Prostate gland (tissue), 2 donors: ENCODE measurements around the gene EIF5A2.

Experiments used
- POLR2A ChIP-seq: fragments of 450-650 bp; IDR thresholded peaks from one replicate; pipeline ENCODE4 v1.6.1; 2016; ENCODE audit warnings: antibody characterized with exemption, mild to moderate bottlenecking
- POLR2AphosphoS5 ChIP-seq: sonication (generic); formaldehyde crosslinking; IDR thresholded peaks from one replicate; pipeline ENCODE4 v1.6.1; 2017; ENCODE audit warnings: antibody characterized with exemption
- TF ChIP-seq, protein P1 (sequence below), 4 experiments: fragments of 200-600 bp in 2 of 4; fragments of 450-650 bp in 2 of 4; sonication (generic) in 2 of 4; IDR thresholded peaks; 1 replicate in 3 of 4; 2 replicates in 1 of 4; pipeline ENCODE4 v1.5.1; 2016 to 2019; ENCODE audit warnings: antibody characterized with exemption in 4 of 4, mild to moderate bottlenecking in 2 of 4, moderate library complexity in 2 of 4

DNA sequence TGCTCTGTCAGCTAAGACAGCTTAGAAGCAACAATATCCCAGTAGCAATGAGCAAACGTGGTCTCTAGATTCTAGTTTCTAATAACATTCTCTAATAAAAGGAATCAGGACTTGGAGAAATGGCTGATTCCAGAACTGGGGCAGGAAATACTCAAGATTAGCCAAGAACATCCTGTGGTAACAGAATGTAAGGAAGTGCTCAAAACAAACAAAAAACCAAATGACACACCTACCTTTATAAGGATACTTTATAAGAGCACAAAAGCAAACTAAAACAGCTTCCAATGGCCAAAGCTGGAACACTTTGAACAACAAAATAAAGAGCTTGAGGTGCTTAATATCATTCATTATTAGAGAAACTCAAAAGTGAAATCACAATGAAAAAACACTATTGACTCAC lies 33.1 kb upstream of the EIF5A2 start:
- TF ChIP-seq POLR2A: no peak
- TF ChIP-seq, protein P1, sequence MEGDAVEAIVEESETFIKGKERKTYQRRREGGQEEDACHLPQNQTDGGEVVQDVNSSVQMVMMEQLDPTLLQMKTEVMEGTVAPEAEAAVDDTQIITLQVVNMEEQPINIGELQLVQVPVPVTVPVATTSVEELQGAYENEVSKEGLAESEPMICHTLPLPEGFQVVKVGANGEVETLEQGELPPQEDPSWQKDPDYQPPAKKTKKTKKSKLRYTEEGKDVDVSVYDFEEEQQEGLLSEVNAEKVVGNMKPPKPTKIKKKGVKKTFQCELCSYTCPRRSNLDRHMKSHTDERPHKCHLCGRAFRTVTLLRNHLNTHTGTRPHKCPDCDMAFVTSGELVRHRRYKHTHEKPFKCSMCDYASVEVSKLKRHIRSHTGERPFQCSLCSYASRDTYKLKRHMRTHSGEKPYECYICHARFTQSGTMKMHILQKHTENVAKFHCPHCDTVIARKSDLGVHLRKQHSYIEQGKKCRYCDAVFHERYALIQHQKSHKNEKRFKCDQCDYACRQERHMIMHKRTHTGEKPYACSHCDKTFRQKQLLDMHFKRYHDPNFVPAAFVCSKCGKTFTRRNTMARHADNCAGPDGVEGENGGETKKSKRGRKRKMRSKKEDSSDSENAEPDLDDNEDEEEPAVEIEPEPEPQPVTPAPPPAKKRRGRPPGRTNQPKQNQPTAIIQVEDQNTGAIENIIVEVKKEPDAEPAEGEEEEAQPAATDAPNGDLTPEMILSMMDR (IDR thresholded peaks at IDR 0.05): no peak
- no peak for TF ChIP-seq POLR2AphosphoS5
